ENCODE results near the gene PARVA.

The PARVA gene

DNA sequence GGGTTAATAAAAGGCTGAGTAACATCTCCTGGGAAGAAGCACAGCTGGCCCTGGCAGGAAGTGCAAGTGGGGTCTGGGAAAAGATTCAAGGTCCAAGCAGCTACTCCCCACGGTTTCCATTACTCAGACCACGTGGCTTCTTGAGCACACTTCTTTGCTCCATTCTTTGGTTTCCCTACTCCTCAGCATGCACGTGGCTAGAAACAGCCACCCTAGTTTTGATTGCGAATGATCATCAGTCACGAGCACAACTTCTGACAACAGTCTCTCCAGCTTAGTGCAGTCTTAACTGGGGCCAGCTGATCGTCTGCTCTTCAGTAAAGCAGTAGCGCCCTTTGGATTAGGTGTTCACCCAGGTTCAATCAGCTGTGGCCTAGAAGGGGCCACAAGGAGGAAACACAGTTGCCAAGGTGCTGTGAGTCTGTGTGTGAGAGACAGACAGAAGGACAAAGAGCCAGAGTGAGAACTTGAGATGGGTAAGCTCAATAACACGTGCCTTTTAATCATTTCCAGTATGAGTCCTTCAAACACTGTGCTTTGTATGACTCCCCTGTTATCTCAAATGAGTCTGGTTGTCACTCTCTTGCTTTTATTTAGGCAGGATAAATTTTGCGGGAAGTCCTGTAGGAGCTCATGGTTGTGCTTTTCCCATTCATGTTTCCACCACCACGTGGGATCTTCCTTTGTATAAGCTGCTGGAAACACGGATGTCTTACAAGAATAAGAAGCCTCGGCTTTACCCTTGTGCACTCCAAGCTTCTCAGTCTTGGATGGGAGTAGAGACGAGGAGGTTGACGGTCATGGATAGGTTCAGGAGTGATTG is 901 bp upstream of the PARVA start:
- DNase-seq, result no peak

- DNase-seq, result no peak
Measured at GRCh38 chr11:12377824-12378593, 638 bp downstream of the PARVA start.

- no peak for DNase-seq
Measured at GRCh38 chr11:12380565-12381325, 3.4 kb downstream of the PARVA start.

DNA sequence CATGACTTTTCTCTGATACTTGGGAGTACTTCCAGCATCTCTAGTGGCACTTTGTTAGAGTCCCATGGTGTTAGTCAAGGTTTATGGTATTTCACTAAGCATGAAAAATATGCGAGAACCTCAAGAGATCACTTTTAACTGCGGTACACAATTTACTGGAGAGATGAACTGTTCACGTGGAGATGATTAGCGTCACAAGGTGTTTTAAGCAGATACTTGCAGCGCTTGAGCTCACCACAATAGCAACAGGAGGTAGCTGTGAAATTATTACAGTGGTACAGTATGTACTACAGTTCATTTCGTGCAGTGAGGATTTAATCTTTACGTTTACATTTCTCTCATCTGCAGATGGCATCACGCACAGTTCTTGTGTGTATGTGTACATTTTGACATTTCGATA is 4.5 kb downstream of the PARVA start:
- no peak for DNase-seq

DNA sequence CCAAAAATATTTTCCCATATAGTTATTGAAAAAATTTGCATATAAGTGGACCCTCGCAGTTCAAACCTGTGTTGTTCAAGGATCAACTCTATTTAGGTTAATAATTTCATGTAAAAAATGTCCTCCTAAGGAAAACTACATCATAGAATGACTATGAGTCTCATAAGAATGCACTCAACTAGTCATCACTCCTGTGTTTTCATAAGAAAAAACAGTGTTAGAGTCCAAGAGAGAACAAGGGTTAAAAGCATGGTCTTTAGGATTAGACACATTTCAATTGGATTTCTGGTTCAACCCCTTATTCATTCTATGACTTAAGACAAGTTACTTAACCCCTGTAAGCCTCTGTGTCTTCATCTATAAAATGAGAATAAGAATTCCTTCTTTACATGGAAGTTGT is 5.1 kb downstream of the PARVA start:
- no peak for DNase-seq

- no peak for DNase-seq
Measured at GRCh38 chr11:12386309-12386708, 8.9 kb downstream of the PARVA start.

- no peak for DNase-seq
Measured at GRCh38 chr11:12386745-12387144, 9.4 kb downstream of the PARVA start.

DNA sequence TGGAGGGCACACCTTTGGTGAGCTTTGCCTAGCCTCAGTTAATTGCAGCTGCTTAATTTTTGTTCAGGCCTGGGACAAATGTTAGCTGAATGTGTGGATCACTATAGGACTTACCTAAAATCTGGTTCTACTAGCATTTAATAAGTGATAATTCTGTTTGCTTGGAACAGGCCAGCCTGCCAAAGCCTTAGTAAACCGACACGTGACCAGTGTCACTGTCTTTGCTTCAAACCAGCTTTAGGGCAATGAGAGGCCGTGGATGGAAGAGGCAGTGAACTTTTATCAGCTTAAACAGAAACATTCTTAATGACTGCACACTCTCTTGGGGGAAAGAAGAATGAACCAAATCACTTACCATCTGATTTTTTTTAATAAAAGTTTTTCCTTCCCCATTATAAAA is 10.8 kb downstream of the PARVA start:
- no peak for DNase-seq

- DNase-seq, result no peak
Measured at GRCh38 chr11:12388939-12389670, 11.7 kb downstream of the PARVA start.

GRCh38 chr11:12389676-12390657 is 12.6 kb downstream of the PARVA start:
- no peak for DNase-seq

DNA sequence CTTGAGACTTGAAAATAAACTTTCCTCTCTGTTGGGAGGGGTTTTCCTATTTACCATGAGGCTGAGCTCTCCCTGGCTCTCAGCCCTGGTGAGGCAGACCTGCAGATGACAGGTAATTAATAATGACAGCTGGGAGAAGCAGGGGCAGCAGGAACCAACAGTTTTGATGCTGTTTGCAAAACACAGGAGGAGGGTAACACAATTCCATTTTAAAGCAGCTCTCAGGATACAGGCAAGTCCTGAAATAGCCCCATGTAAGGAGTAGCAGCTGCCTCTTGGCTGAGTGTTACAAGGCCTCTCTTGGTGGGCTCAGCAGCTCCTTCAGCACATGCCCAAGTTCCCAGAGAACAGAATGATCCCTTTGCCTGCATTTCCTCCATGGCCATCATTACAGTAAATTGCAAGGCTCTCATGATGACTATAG is 13.3 kb downstream of the PARVA start:
- no peak for DNase-seq

DNA sequence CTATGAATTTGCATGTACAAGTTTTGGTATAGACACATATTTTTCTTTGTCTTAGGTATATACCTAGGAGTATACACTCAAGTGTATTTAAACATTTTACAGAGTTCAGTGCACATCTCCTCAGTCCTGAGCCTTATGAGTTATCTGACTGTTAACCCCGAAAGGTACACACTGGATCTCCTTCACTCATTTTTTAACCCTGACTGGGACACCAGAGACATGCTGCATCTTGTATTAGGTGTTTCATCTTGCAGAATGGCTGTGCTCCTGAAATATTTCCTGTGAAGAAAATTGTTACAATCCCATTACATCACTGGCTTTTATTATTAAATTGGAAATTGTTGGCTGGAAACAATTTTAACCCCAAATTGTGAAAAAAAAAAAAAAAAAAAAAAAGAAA is 15.3 kb downstream of the PARVA start:
- DNase-seq, result no peak

GRCh38 chr11:12393691-12394090 is 16.3 kb downstream of the PARVA start:
- DNase-seq, result no peak

DNA sequence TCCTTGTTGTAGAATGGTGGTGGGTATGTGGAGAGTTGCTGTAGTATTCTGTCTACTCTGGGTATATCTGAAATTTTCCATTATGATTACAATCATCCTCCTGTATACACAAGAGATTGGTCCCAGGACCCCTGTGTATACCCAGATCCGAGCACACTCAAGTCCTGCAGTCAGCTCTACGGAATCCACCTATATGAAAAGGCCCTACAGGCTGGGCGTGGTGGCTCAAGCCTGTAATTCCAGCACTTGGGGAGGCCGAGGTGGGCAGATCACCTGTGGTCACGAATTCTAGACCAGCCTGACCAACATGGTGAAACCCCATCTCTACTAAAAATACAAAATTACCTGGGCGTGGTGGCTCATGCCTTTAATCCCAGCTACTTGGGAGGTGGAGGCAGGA is 17.2 kb downstream of the PARVA start:
- DNase-seq, result no peak

- no peak for DNase-seq
Measured at GRCh38 chr11:12395333-12395732, 18.0 kb downstream of the PARVA start.

- DNase-seq, result no peak
Measured at GRCh38 chr11:12397931-12398334, 20.6 kb downstream of the PARVA start.

- no peak for DNase-seq
Measured at GRCh38 chr11:12399355-12399754, 22.0 kb downstream of the PARVA start.

GRCh38 chr11:12402025-12402424 is 24.7 kb downstream of the PARVA start:
- DNase-seq, result no peak

GRCh38 chr11:12402691-12403120 is 25.3 kb downstream of the PARVA start:
- no peak for DNase-seq

DNA sequence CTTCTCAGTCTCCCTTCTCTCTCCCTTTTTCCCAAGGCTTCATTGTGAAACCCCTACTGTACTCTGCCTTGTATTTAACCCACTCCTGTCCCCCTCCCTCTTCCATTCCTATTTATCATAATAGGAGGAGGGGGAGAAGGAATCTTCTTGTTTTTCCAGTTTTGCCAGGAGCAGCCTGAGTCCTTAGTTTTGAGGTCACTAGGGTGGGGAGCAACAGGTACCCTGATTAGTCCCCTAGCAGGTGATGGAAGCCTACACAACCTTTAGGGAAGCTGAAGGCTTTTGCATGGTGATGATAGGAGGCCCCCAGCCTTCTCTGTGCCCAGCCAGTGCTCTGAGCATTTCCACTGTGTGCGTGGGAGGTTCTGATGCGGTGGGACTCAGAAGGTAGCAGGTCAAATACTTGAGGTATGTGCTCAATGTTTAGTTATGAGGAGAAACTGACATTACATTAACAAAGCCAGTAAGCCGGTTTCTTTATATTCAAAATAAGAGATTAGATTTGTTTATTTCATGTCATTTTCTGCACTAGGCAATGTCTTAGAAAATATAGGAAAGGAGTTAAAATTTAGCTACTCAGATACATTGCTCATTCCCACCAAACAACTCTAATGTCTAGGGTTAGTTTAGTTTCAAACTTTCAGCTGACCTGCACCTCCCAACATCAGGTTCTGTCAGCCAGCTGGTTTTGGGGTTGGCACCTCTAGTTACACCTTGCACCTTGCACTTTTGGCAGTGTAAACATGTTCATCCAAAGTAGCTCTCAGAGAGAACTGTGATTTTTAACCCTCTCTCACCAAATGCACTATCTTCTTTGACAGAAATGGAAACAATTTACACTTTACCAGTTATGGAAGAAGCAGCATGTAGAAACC is 26.0 kb downstream of the PARVA start:
- DNase-seq, result no peak

DNA sequence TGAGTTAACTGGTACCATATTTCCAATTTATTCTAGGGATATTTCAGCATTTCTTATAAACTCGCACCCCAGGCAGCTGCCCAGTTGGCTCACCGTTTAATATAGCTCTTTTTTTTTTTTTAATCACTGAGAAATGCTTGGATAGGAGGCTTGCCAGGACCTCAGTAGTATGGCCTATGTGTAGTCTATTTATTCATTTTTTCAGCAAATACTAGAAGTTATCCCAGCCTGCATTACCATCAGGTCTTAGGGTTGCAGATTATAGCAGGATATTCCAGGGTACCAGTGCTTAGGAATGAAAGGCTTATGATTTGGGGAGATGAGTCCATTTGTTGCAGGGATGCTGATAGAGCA is 26.6 kb downstream of the PARVA start:
- DNase-seq, result no peak

Measured in stimulated activated CD4-positive, alpha-beta T cell treated with anti-CD3 and anti-CD28 coated beads, Interleukin-2, amount 100 ng/mL, for 48 hours (primary cell).